ENCODE data around the gene NMT2.

- TF ChIP-seq, protein P1, sequence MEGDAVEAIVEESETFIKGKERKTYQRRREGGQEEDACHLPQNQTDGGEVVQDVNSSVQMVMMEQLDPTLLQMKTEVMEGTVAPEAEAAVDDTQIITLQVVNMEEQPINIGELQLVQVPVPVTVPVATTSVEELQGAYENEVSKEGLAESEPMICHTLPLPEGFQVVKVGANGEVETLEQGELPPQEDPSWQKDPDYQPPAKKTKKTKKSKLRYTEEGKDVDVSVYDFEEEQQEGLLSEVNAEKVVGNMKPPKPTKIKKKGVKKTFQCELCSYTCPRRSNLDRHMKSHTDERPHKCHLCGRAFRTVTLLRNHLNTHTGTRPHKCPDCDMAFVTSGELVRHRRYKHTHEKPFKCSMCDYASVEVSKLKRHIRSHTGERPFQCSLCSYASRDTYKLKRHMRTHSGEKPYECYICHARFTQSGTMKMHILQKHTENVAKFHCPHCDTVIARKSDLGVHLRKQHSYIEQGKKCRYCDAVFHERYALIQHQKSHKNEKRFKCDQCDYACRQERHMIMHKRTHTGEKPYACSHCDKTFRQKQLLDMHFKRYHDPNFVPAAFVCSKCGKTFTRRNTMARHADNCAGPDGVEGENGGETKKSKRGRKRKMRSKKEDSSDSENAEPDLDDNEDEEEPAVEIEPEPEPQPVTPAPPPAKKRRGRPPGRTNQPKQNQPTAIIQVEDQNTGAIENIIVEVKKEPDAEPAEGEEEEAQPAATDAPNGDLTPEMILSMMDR (IDR thresholded peaks at IDR 0.05) = no peak
- TF ChIP-seq EP300 (IDR thresholded peaks at IDR 0.05) = no peak
- no peak for TF ChIP-seq JUN (IDR thresholded peaks at IDR 0.05)
- TF ChIP-seq HOXA7 (CRISPR knock-in tag; IDR thresholded peaks at IDR 0.05) = no peak
- no peak for TF ChIP-seq EHF (CRISPR knock-in tag; IDR thresholded peaks at IDR 0.05)
- TF ChIP-seq RARB (CRISPR knock-in tag; IDR thresholded peaks at IDR 0.05) = no peak
- TF ChIP-seq POLR2A (IDR thresholded peaks at IDR 0.05; ENCODE audit: low read length) = no peak
- no peak for TF ChIP-seq CHD2 (IDR thresholded peaks at IDR 0.05; ENCODE audit: low read length, partially characterized antibody)
- TF ChIP-seq, protein P2, sequence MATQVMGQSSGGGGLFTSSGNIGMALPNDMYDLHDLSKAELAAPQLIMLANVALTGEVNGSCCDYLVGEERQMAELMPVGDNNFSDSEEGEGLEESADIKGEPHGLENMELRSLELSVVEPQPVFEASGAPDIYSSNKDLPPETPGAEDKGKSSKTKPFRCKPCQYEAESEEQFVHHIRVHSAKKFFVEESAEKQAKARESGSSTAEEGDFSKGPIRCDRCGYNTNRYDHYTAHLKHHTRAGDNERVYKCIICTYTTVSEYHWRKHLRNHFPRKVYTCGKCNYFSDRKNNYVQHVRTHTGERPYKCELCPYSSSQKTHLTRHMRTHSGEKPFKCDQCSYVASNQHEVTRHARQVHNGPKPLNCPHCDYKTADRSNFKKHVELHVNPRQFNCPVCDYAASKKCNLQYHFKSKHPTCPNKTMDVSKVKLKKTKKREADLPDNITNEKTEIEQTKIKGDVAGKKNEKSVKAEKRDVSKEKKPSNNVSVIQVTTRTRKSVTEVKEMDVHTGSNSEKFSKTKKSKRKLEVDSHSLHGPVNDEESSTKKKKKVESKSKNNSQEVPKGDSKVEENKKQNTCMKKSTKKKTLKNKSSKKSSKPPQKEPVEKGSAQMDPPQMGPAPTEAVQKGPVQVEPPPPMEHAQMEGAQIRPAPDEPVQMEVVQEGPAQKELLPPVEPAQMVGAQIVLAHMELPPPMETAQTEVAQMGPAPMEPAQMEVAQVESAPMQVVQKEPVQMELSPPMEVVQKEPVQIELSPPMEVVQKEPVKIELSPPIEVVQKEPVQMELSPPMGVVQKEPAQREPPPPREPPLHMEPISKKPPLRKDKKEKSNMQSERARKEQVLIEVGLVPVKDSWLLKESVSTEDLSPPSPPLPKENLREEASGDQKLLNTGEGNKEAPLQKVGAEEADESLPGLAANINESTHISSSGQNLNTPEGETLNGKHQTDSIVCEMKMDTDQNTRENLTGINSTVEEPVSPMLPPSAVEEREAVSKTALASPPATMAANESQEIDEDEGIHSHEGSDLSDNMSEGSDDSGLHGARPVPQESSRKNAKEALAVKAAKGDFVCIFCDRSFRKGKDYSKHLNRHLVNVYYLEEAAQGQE (IDR thresholded peaks at IDR 0.05) = no peak
- no peak for TF ChIP-seq CHD4 (IDR thresholded peaks at IDR 0.05; ENCODE audit: borderline replicate concordance)
- TF ChIP-seq MAX (IDR thresholded peaks at IDR 0.05) = no peak
- TF ChIP-seq CEBPB (IDR thresholded peaks at IDR 0.05) = no peak
- TF ChIP-seq ZFP36 (IDR thresholded peaks at IDR 0.05; ENCODE audit: borderline replicate concordance, partially characterized antibody) = no peak
These were observed 109.8 kb downstream of the NMT2 start for GRCh38 chr10:15058689-15059088.
